Tibial nerve (tissue), 4 donors: Measurements from ENCODE around the gene HINT2. TPM values are rescaled to one million over a fixed set of nuclear protein-coding genes. Genes with fewer than 3 reads are reported as not detected.

ENCODE experiments used
- DNase-seq, 2 donors: peaks; one replicate each; pipeline ENCODE4 v3.0.0-alpha.2; 2019; ENCODE audit warnings: low spot score in 2 of 2
- H3K27ac ChIP-seq, 4 donors: fragments of 200-600 bp; sonication (generic) in 3 of 4; one replicate each; pipeline ENCODE4 v1.5.1; 2017 to 2019; ENCODE audit warnings: mild to moderate bottlenecking in 1 of 4
- H3K27me3 ChIP-seq, 2 donors: fragments of 200-600 bp; sonication (generic) in 1 of 2; one replicate each; pipeline versions ENCODE4 v1.5.1 to v1.6.0; 2017 to 2019
- H3K36me3 ChIP-seq, 3 donors: fragments of 200-600 bp; sonication (generic); one replicate each; pipeline ENCODE4 v1.5.1; 2018 to 2019
- H3K4me1 ChIP-seq, 4 donors: fragments of 200-600 bp; sonication (generic) in 3 of 4; one replicate each; pipeline ENCODE4 v1.5.1; 2017 to 2019
- H3K4me3 ChIP-seq, 4 donors: fragments of 200-600 bp; sonication (generic) in 3 of 4; one replicate each; pipeline ENCODE4 v1.5.1; 2017 to 2019; ENCODE audit warnings: mild to moderate bottlenecking in 1 of 4, moderate library complexity in 1 of 4
- H3K9me3 ChIP-seq, 4 donors: fragments of 200-600 bp; sonication (generic) in 3 of 4; one replicate each; pipeline ENCODE4 v1.5.1; 2017 to 2019
- EP300 ChIP-seq, 2 donors: sonication (generic); formaldehyde crosslinking; IDR thresholded peaks; one replicate each; pipeline ENCODE4 v1.6.1; 2017; ENCODE audit warnings: antibody characterized with exemption in 2 of 2, mild to moderate bottlenecking in 1 of 2
- POLR2A ChIP-seq, 2 donors: fragments of 450-650 bp; IDR thresholded peaks; one replicate each; pipeline ENCODE4 v1.6.1; 2017; ENCODE audit warnings: antibody characterized with exemption in 2 of 2, mild to moderate bottlenecking in 2 of 2, moderate library complexity in 2 of 2
- WGBS, 2 donors: methylation state at CpG; one replicate each; pipeline ENCODE4 v1.1.5; 2018; 5-methylcytosine and 5-hydroxymethylcytosine counted together
- total RNA-seq, 4 donors: library from RNA; depleted of rRNA; stranded (reverse); fragments of >200 nt; gene quantifications; one replicate each; pipeline ENCODE4 v1.1.0, GENCODE V29; 2016
- TF ChIP-seq, protein P1 (sequence below), 5 experiments: fragments of 200-600 bp in 3 of 5; fragments of 450-650 bp in 2 of 5; sonication (generic) in 3 of 5; IDR thresholded peaks; one replicate each; pipeline ENCODE4 v1.5.1; 2016 to 2019; ENCODE audit warnings: antibody characterized with exemption in 5 of 5, mild to moderate bottlenecking in 3 of 5, moderate library complexity in 2 of 5

The HINT2 gene
- total RNA-seq, 4 donors from 2014 or later, result 21.0 to 74.3 (median 35.9) TPM

DNA sequence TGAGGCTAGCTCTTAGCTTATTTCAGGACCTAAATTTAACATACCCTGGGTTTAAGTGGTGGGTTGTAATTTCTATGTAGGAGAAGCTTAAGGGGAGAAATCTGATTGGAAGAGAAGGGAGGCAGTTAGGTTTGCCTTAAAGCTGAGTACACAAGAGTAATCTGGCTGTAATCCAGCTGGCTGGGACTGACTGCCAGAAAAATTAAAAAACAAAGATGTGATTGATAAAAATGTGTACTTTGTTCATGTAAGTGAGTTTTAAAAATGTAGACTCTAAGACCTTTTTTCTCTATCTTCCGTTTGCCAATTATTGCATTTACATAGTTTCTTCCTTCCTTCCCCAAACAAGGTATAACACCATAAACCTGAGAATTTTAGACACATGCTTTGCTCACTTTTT is 43.3 kb downstream of the HINT2 start:
- H3K27me3 ChIP-seq, result no peaks in the 10 kb centered on the region
- TF ChIP-seq, protein P1, sequence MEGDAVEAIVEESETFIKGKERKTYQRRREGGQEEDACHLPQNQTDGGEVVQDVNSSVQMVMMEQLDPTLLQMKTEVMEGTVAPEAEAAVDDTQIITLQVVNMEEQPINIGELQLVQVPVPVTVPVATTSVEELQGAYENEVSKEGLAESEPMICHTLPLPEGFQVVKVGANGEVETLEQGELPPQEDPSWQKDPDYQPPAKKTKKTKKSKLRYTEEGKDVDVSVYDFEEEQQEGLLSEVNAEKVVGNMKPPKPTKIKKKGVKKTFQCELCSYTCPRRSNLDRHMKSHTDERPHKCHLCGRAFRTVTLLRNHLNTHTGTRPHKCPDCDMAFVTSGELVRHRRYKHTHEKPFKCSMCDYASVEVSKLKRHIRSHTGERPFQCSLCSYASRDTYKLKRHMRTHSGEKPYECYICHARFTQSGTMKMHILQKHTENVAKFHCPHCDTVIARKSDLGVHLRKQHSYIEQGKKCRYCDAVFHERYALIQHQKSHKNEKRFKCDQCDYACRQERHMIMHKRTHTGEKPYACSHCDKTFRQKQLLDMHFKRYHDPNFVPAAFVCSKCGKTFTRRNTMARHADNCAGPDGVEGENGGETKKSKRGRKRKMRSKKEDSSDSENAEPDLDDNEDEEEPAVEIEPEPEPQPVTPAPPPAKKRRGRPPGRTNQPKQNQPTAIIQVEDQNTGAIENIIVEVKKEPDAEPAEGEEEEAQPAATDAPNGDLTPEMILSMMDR (IDR thresholded peaks at IDR 0.05), result no peak
- TF ChIP-seq EP300 (IDR thresholded peaks at IDR 0.05) (no peak), POLR2A (IDR thresholded peaks at IDR 0.05) (no peak)
- WGBS, 2 donors, result 11 to 18% methylated on average over 1 of the region's 1 CpG
- DNase-seq, result peak in 1 of 2 donors; percentile 61
- no peak overlapping the region for H3K4me3 ChIP-seq
- H3K4me1 ChIP-seq, result peaks cover 0 to 32% (median 13%) of the 10 kb centered on the region in 4 donors
- no peaks in the 10 kb centered on the region for H3K9me3 ChIP-seq
- H3K27ac ChIP-seq, result peak overlapping the region in 3 of 4 donors; percentile 32 to 53 (median 50)
- no peaks in the 10 kb centered on the region for H3K36me3 ChIP-seq

DNA sequence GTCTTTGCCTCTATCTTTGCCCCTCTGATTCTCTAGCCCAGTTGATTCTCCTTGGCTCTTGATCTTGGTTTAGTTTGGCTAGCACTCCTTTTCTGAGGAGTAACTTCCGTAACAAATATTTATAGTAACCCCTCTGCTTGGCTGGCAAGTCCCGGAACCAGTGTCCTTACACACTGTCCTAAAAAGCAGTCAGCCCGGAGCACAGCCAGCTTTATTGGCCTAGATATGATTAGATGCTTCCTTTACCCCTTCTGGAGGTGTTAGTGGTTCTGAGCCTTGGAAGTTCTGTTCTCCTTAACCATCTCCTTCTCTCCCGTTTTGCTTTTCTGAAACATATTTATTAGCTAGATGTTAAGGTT is 43.8 kb downstream of the HINT2 start:
- H3K36me3 ChIP-seq, result no peaks in the 10 kb centered on the region
- DNase-seq, result peak in 1 of 2 donors; percentile 40
- H3K4me3 ChIP-seq, result no peak overlapping the region
- TF ChIP-seq, protein P1 (IDR thresholded peaks at IDR 0.05), result no peak
- TF ChIP-seq EP300 (IDR thresholded peaks at IDR 0.05), result no peak
- peaks cover 0 to 32% (median 13%) of the 10 kb centered on the region in 4 donors for H3K4me1 ChIP-seq
- H3K27me3 ChIP-seq, result no peaks in the 10 kb centered on the region
- H3K27ac ChIP-seq, result peak overlapping the region in 3 of 4 donors; percentile 32 to 53 (median 50)
- WGBS, 2 donors, result 7 to 17% methylated on average over 4 of the region's 4 CpGs
- H3K9me3 ChIP-seq, result no peaks in the 10 kb centered on the region

DNA sequence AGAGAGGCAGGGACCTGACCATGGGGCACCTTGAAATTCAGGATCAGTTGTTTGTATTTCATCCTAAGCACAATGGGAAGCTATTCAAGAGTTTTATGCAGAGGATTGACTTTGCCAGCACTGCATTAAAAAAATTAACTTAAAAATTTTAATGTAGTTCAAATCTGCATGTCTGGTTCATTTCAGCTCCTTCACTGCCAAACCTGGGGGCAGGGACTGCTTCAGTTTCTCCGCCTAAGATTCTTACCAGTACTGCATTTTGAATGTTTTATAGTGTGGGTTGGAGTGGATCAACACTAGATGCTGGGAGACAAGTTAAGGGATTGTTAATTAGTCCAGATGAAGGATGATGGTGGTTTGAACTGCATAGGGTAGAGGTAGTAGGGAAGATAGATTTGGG is 45.1 kb downstream of the HINT2 start:
- no peak for DNase-seq
- H3K27ac ChIP-seq, result no peak overlapping the region
- no peak overlapping the region for H3K4me3 ChIP-seq
- no peaks in the 10 kb centered on the region for H3K27me3 ChIP-seq
- whole genome bisulfite sequencing, 2 donors, result 82 to 89% methylated on average over 1 of the region's 1 CpG
- no peaks in the 10 kb centered on the region for H3K36me3 ChIP-seq
- TF ChIP-seq EP300 (IDR thresholded peaks at IDR 0.05) (no peak), POLR2A (IDR thresholded peaks at IDR 0.05) (no peak)
- TF ChIP-seq, protein P1 (IDR thresholded peaks at IDR 0.05), result no peak
- no peaks in the 10 kb centered on the region for H3K9me3 ChIP-seq
- H3K4me1 ChIP-seq, result peaks cover 0 to 25% (median 13%) of the 10 kb centered on the region in 4 donors

DNA sequence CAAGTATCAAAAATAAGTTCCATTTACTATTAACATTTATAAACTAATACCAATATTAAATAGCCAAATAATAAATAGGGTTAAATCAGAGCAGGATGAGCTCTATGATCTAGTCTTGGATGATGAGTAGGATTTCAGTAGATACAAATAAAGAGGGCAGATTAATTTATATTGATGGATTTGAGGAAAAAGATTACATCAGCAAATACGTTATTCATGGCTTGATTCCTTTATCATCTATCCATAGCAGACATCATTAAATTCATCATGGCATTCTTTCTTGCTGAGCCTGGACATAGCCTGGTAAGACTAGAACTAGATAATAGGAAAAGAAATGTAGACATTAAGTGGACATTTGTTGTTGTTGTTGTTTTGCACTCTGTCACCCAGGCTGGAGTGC is 47.4 kb downstream of the HINT2 start:
- Histone ChIP-seq H3K4me1 (peaks cover 0 to 25% (median 13%) of the 10 kb centered on the region in 4 donors), H3K27ac (no peak overlapping the region), H3K4me3 (no peak overlapping the region), H3K9me3 (no peaks in the 10 kb centered on the region), H3K36me3 (no peaks in the 10 kb centered on the region), H3K27me3 (no peaks in the 10 kb centered on the region)
- WGBS, 2 donors, result 95 to 96% methylated on average over 1 of the region's 1 CpG
- TF ChIP-seq EP300 (IDR thresholded peaks at IDR 0.05), result no peak
- TF ChIP-seq POLR2A (IDR thresholded peaks at IDR 0.05), result no peak
- TF ChIP-seq, protein P1 (IDR thresholded peaks at IDR 0.05), result no peak
- no peak for DNase-seq

DNA sequence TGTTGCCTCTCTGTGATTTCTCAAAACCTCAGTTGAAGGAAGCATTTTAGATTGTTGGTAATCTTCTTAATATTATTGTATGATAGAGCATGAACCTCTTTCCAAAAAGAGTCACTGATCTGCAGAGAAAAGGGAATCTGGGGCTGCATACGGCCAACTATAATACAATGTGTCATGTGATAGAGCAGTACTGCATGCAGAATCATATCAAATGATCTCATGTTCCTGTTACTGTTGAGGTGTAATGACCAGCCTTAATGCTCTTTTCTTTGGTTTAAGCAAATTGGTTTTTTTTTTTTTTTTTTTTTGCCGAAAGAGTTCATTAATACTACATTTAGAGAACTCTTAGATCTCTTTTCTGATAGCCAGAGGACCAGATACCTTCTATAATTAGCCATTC is 47.8 kb downstream of the HINT2 start:
- no peaks in the 10 kb centered on the region for H3K9me3 ChIP-seq
- H3K27me3 ChIP-seq, result no peaks in the 10 kb centered on the region
- no peaks in the 10 kb centered on the region for H3K36me3 ChIP-seq
- no peak overlapping the region for H3K4me3 ChIP-seq
- TF ChIP-seq, protein P1 (IDR thresholded peaks at IDR 0.05), result no peak
- TF ChIP-seq POLR2A (IDR thresholded peaks at IDR 0.05), result no peak
- no peak for TF ChIP-seq EP300 (IDR thresholded peaks at IDR 0.05)
- 71 to 76% methylated on average over 2 of the region's 2 CpGs for WGBS, 2 donors
- DNase-seq, result no peak
- H3K4me1 ChIP-seq, result peaks cover 0 to 24% (median 11%) of the 10 kb centered on the region in 4 donors
- H3K27ac ChIP-seq, result no peak overlapping the region
